ENCODE data around the gene SHTN1.

The SHTN1 gene

GRCh38 chr10:117005527-117006055 lies 604 bp upstream of the SHTN1 start:
- peak; percentile 19 for TF ChIP-seq CTCF (conservative IDR thresholded peaks at IDR 0.05; ENCODE audit: low read length)
- H3K4me3 ChIP-seq (ENCODE audit: low read length), result peak overlapping the region; percentile 82
- DNase-seq (ENCODE audit: low read depth), result no peak

GRCh38 chr10:117004227-117005025 lies 561 bp downstream of the SHTN1 start:
- peak; percentile 47 for DNase-seq (ENCODE audit: low read depth)
- no peak for TF ChIP-seq CTCF (conservative IDR thresholded peaks at IDR 0.05; ENCODE audit: low read length)
- peak overlapping the region; percentile 82 for H3K4me3 ChIP-seq (ENCODE audit: low read length)

- no peak overlapping the region for H3K4me3 ChIP-seq (ENCODE audit: low read length)
- DNase-seq (ENCODE audit: low read depth), result no peak
- no peak for TF ChIP-seq CTCF (conservative IDR thresholded peaks at IDR 0.05; ENCODE audit: low read length)
Observed at GRCh38 chr10:117003336-117003735, 1.7 kb downstream of the SHTN1 start.

- TF ChIP-seq CTCF (conservative IDR thresholded peaks at IDR 0.05; ENCODE audit: low read length), result no peak
- DNase-seq (ENCODE audit: low read depth), result no peak
- H3K4me3 ChIP-seq (ENCODE audit: low read length), result no peak overlapping the region
Observed at GRCh38 chr10:117002206-117002605, 2.8 kb downstream of the SHTN1 start.

GRCh38 chr10:117001144-117001543 lies 3.8 kb downstream of the SHTN1 start:
- no peak for TF ChIP-seq CTCF (conservative IDR thresholded peaks at IDR 0.05; ENCODE audit: low read length)
- no peak overlapping the region for H3K4me3 ChIP-seq (ENCODE audit: low read length)
- DNase-seq (ENCODE audit: low read depth), result no peak

GRCh38 chr10:117000580-117000979 lies 4.4 kb downstream of the SHTN1 start:
- no peak overlapping the region for H3K4me3 ChIP-seq (ENCODE audit: low read length)
- no peak for TF ChIP-seq CTCF (conservative IDR thresholded peaks at IDR 0.05; ENCODE audit: low read length)
- no peak for DNase-seq (ENCODE audit: low read depth)

- DNase-seq (ENCODE audit: low read depth), result no peak
- TF ChIP-seq CTCF (conservative IDR thresholded peaks at IDR 0.05; ENCODE audit: low read length), result no peak
- no peak overlapping the region for H3K4me3 ChIP-seq (ENCODE audit: low read length)
Observed at GRCh38 chr10:116998172-116998571, 6.8 kb downstream of the SHTN1 start.
